Vagina (tissue), 2 donors: ENCODE measurements around the gene RPL27.

Source experiments
- CTCF ChIP-seq, 3 experiments: fragments of 450-650 bp in 2 of 3; fragments of 200-600 bp in 1 of 3; sonication (generic) in 1 of 3; IDR thresholded peaks; one replicate each; pipeline ENCODE4 v1.5.1; 2017 to 2019; ENCODE audit warnings: antibody characterized with exemption in 3 of 3, mild to moderate bottlenecking in 2 of 3, moderate library complexity in 2 of 3
- POLR2A ChIP-seq, 2 donors: fragments of 450-650 bp; IDR thresholded peaks; one replicate each; pipeline ENCODE4 v1.6.1; 2017; ENCODE audit warnings: antibody characterized with exemption in 2 of 2, mild to moderate bottlenecking in 2 of 2, moderate library complexity in 2 of 2
- POLR2AphosphoS5 ChIP-seq, 2 donors: sonication (generic); formaldehyde crosslinking; IDR thresholded peaks; one replicate each; pipeline ENCODE4 v1.9.0; 2017; ENCODE audit warnings: antibody characterized with exemption in 2 of 2, mild to moderate bottlenecking in 2 of 2, low read depth in 1 of 2; ENCODE audit not compliant: insufficient read depth in 1 of 2

- TF ChIP-seq CTCF (IDR thresholded peaks at IDR 0.05) (no peak), POLR2A (IDR thresholded peaks at IDR 0.05) (no peak), POLR2AphosphoS5 (IDR thresholded peaks at IDR 0.05; ENCODE audit: insufficient read depth in 1 of 2, low read depth in 1 of 2) (peak in 1 of 2 donors; percentile 49)
Observed at GRCh38 chr17:43015579-43015978, 17.4 kb downstream of the RPL27 start.
